Measurements from ENCODE around the gene SNAPIN. TPM values are rescaled to one million over a fixed set of nuclear protein-coding genes. Genes with fewer than 3 reads are reported as not detected.
A peak's percentile ranks its signal among the peaks of the same experiment; 100 is the strongest.

SNAPIN gene
- total and polyA plus RNA-seq, 9 of the 15 experiments (the other 6 are each of a cell fraction or from before 2014, with no cell fraction given): 11.2 to 43.9 (median 32.3) TPM

GRCh38 chr1:153670859-153671627, 12.5 kb downstream of the SNAPIN start, which contains the start of gene ILF2 (continued):
- peak; percentile 80 for TF ChIP-seq ZNF407 (IDR thresholded peaks at IDR 0.05; ENCODE audit: low read depth)
- no peak for TF ChIP-seq CREBBP (IDR thresholded peaks at IDR 0.05; ENCODE audit: low read depth, low read length)
- TF ChIP-seq ZNF444 (CRISPR knock-in tag; IDR thresholded peaks at IDR 0.05): no peak
- no peak for TF ChIP-seq ZBTB9 (CRISPR knock-in tag; IDR thresholded peaks at IDR 0.05)
- TF ChIP-seq RNF2 (IDR thresholded peaks at IDR 0.05): no peak; the same call in 1 of the 2 replicates
- TF ChIP-seq HNRNPH1 (optimal IDR thresholded peaks at IDR 0.05; ENCODE audit: low read depth, low read length): no peak
- TF ChIP-seq U2AF1 (optimal IDR thresholded peaks at IDR 0.05; ENCODE audit: low read depth, low read length): no peak
- TF ChIP-seq L3MBTL2 (IDR thresholded peaks at IDR 0.05): peak; percentile 68
- no peak for TF ChIP-seq HIVEP1 (CRISPR knock-in tag; IDR thresholded peaks at IDR 0.05)
- TF ChIP-seq CHAMP1 (IDR thresholded peaks at IDR 0.05): peak; percentile 83
- TF ChIP-seq NR0B1 (IDR thresholded peaks at IDR 0.05; ENCODE audit: partially characterized antibody): no peak

All from K562 (cell line).